Ovary (tissue), 9 donors: Measurements from ENCODE around the gene ITPKC. TPM values are rescaled to one million over a fixed set of nuclear protein-coding genes. Genes with fewer than 3 reads are reported as not detected.

Experiments
- DNase-seq, 5 donors: peaks; one replicate each; pipeline ENCODE4 v3.0.0-alpha.2; 2019 to 2020
- H3K27ac ChIP-seq, 2 donors: fragments of 200-600 bp; one replicate each; pipeline versions ENCODE4 v1.5.1 to v1.8.0; 2019 to 2022
- H3K27me3 ChIP-seq: fragments of 200-600 bp; one replicate; pipeline ENCODE4 v1.8.0; 2022
- H3K36me3 ChIP-seq: fragments of 200-600 bp; sonication (generic); one replicate; pipeline ENCODE4 v1.5.1; 2019
- H3K4me1 ChIP-seq: one replicate; pipeline ENCODE4 v1.8.1; 2013; ENCODE audit warnings: mild to moderate bottlenecking, moderate library complexity; ENCODE audit not compliant: insufficient read depth
- H3K4me3 ChIP-seq: fragments of 200-600 bp; sonication (generic); one replicate; pipeline ENCODE4 v1.5.1; 2017
- H3K9me3 ChIP-seq, 2 donors: fragments of 200-600 bp in 1 of 2; sonication (generic) in 1 of 2; one replicate each; pipeline versions ENCODE4 v1.5.1 to v1.8.1; 2013 to 2019; ENCODE audit warnings: mild to moderate bottlenecking in 1 of 2, moderate library complexity in 1 of 2
- EP300 ChIP-seq: sonication (generic); formaldehyde crosslinking; IDR thresholded peaks from one replicate; pipeline ENCODE4 v1.6.1; 2017; ENCODE audit warnings: antibody characterized with exemption
- POLR2A ChIP-seq: fragments of 450-650 bp; IDR thresholded peaks from one replicate; pipeline ENCODE4 v1.6.1; 2017; ENCODE audit warnings: antibody characterized with exemption, mild to moderate bottlenecking, moderate library complexity
- WGBS, 3 donors: extraction: QIAGEN DNeasy Blood & Tissue Kit in 1 of 3; methylation state at CpG; one replicate each; pipeline versions ENCODE4 v1.1.5 to v1.1.7; 2013 to 2017; 5-methylcytosine and 5-hydroxymethylcytosine counted together
- intact Hi-C, 4 donors: fragments of 100-400 bp; cut with DNase I; formaldehyde crosslinking; loops; one replicate each; pipeline versions ENCODE4 v1.11.0 to v1.15.1; 2022 to 2023
- polyA plus RNA-seq, 2 donors: library from polyadenylated mRNA; stranded (reverse); fragments of 200-250 nt in 1 of 2; fragments of 350-450 nt in 1 of 2; fragmentation: Illumina TruSeq in 1 of 2; extraction: RNeasy Lipid Tissue Mini Kit (QIAGEN cat#74804) in 1 of 2; gene quantifications; one replicate each; pipeline ENCODE4 v1.2.3, GENCODE V29; 2013 to 2014
- total RNA-seq, 7 donors: library from RNA; depleted of rRNA in 2 of 7; stranded (reverse); fragments of >200 nt in 2 of 7; fragmentation: NEBNext Ultra II Directional in 3 of 7; extraction: Animal tissue kit (Norgen Biotek cat#: 25700) in 3 of 7; gene quantifications; one replicate each; pipeline versions ENCODE4 v1.1.0 to v1.2.4, GENCODE V29; 2016 to 2023
- TF ChIP-seq, protein P1 (sequence below), 3 donors: fragments of 450-650 bp in 2 of 3; fragments of 200-600 bp in 1 of 3; IDR thresholded peaks; one replicate each; pipeline versions ENCODE4 v1.5.1 to v1.8.0; 2016 to 2022; ENCODE audit warnings: antibody characterized with exemption in 3 of 3, mild to moderate bottlenecking in 1 of 3
- donor health status: DM: no; HTN: no; CAD: no; lungs with moderate emphysema.
- donor health status: DM: no; HTN: no; CAD: no.
- donor health status: Bipolar disorder and iron deficiency.
- donor health status: DM: yes; HTN: yes; CAD: no.
- donor health status: DM: no; HTN: no; CAD: no.
- donor health status: DM: yes; HTN: yes; CAD: no.

ITPKC gene
- total and polyA plus RNA-seq, 9 donors = 6.5 to 117 (median 19.1) TPM

DNA sequence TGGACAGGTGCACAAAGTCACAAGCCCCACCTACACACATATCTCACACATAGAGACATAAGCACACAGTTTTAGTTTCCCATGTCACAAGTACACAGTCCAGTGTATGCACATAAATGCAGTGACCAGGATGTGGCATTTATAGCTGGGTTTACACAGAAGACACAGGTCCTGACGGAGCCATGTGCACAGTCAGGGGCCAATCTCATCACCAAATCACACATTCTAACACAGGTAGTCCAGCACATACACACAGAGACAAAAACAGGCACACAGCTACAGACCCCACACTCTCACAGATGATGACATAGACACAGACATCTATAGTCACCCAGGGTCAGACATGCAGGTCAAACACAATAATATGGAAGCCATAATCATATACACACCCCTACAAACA is 28.6 kb upstream of the ITPKC start:
- no peaks in the 10 kb centered on the region for H3K27me3 ChIP-seq
- no peaks in the 10 kb centered on the region for H3K36me3 ChIP-seq
- no peak overlapping the region for H3K4me3 ChIP-seq
- WGBS, 3 donors = 60 to 91% (median 76%) methylated on average over 1 of the region's 1 CpG
- intact Hi-C loops = no loop called here
- DNase-seq = no peak
- H3K9me3 ChIP-seq = no peaks in the 10 kb centered on the region
- peak overlapping the region in 1 of 2 donors; percentile 87 for H3K27ac ChIP-seq
- peaks cover 15% of the 10 kb centered on the region for H3K4me1 ChIP-seq
- TF ChIP-seq POLR2A (no peak), EP300 (no peak)
- TF ChIP-seq, protein P1, sequence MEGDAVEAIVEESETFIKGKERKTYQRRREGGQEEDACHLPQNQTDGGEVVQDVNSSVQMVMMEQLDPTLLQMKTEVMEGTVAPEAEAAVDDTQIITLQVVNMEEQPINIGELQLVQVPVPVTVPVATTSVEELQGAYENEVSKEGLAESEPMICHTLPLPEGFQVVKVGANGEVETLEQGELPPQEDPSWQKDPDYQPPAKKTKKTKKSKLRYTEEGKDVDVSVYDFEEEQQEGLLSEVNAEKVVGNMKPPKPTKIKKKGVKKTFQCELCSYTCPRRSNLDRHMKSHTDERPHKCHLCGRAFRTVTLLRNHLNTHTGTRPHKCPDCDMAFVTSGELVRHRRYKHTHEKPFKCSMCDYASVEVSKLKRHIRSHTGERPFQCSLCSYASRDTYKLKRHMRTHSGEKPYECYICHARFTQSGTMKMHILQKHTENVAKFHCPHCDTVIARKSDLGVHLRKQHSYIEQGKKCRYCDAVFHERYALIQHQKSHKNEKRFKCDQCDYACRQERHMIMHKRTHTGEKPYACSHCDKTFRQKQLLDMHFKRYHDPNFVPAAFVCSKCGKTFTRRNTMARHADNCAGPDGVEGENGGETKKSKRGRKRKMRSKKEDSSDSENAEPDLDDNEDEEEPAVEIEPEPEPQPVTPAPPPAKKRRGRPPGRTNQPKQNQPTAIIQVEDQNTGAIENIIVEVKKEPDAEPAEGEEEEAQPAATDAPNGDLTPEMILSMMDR (IDR thresholded peaks at IDR 0.05) = no peak

DNA sequence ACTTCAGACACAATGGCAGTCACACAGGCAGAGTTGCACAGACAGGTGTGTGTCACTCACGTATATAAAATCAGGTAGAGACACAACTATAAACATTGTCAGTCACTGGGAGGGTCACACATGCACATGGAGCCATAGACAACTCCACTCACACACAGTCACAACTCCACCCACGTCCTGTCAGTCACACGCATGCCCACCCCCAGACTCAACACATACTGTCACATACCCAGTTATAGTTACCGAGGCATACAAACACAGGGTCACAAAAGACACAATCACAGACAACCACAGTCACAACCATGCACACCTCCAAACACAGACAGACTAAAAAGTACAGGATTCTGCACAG is 27.9 kb upstream of the ITPKC start:
- WGBS, 3 donors = 21 to 27% (median 22%) methylated on average over 4 of the region's 4 CpGs
- H3K27ac ChIP-seq = peak overlapping the region in 1 of 2 donors; percentile 87
- intact Hi-C loops = no loop called here
- H3K27me3 ChIP-seq = no peaks in the 10 kb centered on the region
- no peaks in the 10 kb centered on the region for H3K9me3 ChIP-seq
- DNase-seq = no peak
- H3K36me3 ChIP-seq = no peaks in the 10 kb centered on the region
- peaks cover 15% of the 10 kb centered on the region for H3K4me1 ChIP-seq
- TF ChIP-seq POLR2A (no peak), EP300 (no peak)
- TF ChIP-seq, protein P1 (IDR thresholded peaks at IDR 0.05) = no peak
- peak overlapping the region; percentile 61 for H3K4me3 ChIP-seq

DNA sequence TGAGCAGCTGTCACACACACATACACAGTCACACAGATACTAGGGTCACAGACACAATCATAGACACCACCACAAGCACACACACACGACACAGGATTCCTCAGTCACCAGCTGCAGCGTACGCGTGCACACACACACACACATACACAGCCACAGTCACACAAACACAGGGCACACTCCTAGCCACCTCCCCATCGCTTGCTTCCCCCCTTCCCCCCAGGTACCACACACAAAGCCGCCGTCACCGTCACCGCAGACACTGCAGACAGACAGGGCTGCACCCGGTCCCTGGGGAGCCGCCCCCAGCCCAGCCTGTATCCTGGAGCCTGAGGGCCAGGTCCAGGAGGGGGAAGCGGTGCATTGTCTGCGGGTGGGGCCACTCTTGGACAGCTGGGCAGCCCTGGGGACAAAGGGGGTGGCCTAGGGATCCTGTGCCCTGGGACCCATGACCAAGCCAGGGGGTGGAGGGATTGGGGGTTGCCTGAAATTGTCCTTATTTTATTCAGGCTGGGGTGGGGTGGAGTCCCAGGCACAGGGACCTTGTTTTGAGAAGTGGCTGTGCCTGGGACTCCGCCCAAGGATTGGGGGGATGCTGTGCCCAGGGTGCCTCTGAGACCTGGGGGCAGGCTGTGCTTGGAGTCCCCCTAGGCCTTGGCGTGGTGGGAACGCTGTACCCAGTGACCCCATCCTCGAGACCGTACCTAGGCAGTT is 27.4 kb upstream of the ITPKC start:
- intact Hi-C loops = no loop called here
- H3K4me1 ChIP-seq = peaks cover 15% of the 10 kb centered on the region
- TF ChIP-seq POLR2A (no peak), EP300 (no peak)
- TF ChIP-seq, protein P1 (IDR thresholded peaks at IDR 0.05) = no peak

DNA sequence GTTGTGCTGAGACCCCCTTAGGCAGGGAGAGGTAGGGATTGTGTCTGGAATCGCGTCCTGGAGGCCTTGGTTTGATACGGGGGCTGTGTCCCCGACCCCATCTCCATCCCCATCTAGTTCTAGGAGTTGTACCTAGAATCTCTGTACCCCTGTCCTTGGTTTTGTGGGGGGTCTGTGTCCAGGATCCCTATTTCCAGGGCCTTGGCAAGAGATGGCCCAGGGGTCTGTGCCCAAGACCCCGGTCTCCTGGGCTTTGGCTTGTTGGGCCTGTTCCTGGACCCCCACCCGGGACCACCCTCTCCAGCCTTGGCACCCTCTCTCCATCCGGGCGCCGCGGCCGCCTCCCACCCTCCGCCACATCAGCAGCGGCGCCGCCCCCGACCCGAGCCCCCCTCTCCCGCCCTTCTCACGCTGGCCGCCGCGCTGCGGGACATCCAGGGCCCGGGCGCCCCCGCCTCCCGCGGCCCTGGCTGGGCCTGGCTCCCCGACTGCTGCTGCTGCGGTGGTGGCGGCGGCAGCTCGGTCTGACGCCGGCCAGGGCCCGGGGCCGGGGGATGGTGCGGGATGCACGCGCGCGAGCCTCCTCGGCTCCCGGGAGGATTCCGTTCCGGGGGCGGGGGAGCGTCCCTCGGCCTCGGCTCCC is 26.7 kb upstream of the ITPKC start, which contains the start of gene NUMBL:
TSS of gene NUMBL (minus strand) at position 602 of the 643 bp plus-strand sequence. CDS start at position 434, 168 bp downstream.
- Histone ChIP-seq H3K4me3 (peak within 1 kb of the TSS; percentile 61), H3K27ac (peak within 1 kb of the TSS; percentile 63 to 87), H3K4me1 (peaks cover 15% of the 10 kb centered on the region), H3K27me3 (no peaks in the 10 kb centered on the region), H3K36me3 (no peaks in the 10 kb centered on the region), H3K9me3 (no peaks in the 10 kb centered on the region)
- 0 to 2% (median 0%) methylated on average over 33 to 50 of the region's 50 CpGs for WGBS, 3 donors
- TF ChIP-seq, protein P1 (IDR thresholded peaks at IDR 0.05) = no peak
- peak; percentile 74 for TF ChIP-seq POLR2A
- DNase-seq = no peak
- intact Hi-C loops = no loop called here

More for the DNA sequence above, 27.4 kb upstream of the ITPKC start:
- WGBS, 3 donors = 3 to 7% (median 7%) methylated on average over 18 of the region's 18 CpGs
- Histone ChIP-seq H3K9me3 (no peaks in the 10 kb centered on the region), H3K4me3 (peak overlapping the region; percentile 61), H3K27ac (peak overlapping the region; percentile 63 to 87), H3K27me3 (no peaks in the 10 kb centered on the region), H3K36me3 (no peaks in the 10 kb centered on the region)
- peak; percentile 43 to 65 (median 56) for DNase-seq
